GM21528 (cell line): ENCODE results near the gene OR1J2.
A peak's percentile ranks its signal among the peaks of the same experiment; 100 is the strongest.
"Not testable (repeated sequence)": the region's sequence is repeated elsewhere in the genome, so short reads cannot be mapped to it uniquely, and the experiment has no call there.

Source experiments
- ATAC-seq: cut with Tn5 transposase; IDR thresholded peaks from one replicate; pipeline ENCODE4 v1.9.1; 2021; ENCODE audit warnings: mild to moderate bottlenecking, moderate library complexity; ENCODE audit not compliant: unreplicated experiment, low FRiP score

Gene OR1J2

GRCh38 chr9:122510502-122510901 lies at the start of gene OR1J2:
Gene OR1J2, plus strand, starts transcription at chr9:122510802. Its CDS starts 0 bp downstream, at chr9:122510802.
- no peak for ATAC-seq

DNA sequence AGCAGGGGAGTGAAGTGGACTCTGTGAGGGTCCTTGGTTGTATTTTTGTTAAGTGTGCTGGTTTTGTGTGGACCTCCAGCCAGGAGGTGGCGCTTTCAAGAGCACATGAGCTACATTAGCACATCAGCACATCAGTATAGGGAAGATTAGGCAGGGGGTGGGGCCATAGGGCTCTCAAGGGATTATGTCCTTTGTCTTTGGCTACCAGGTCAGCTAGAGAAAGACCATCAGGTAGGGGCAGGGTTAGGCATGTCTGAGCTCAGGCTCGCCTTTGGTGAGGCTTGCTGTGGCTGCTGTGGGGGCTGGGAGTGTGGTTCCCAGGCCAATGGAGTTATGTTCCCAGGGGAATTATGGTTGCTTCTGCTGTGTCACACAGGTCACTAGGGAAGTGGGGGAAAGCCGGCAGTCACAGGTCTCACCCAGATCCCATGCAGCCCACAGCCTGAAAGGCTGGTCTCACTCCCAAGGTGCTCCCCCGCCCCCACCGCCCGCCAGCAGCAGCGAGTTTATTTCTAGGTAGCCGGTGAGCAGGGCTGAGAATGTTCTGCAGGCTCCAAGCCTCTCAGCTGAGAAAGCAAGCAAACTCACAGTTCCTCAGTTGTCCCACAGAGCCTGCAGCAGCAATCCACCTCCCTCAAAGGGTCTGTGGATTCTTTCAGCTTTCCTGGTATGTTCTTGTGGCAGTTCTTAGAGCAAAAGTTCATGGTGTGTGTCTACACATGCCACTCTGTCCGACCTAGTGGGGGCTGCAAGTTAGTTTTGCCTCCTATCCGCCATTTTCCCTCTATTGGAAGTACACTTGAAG lies 46.6 kb upstream of the OR1J2 start:
- ATAC-seq, result no peak

GRCh38 chr9:122464633-122465567 lies 45.7 kb upstream of the OR1J2 start:
- ATAC-seq, result peak; percentile 84

GRCh38 chr9:122466456-122466855 lies 44.1 kb upstream of the OR1J2 start:
- ATAC-seq, result no peak

GRCh38 chr9:122468735-122469134 lies 41.9 kb upstream of the OR1J2 start:
- ATAC-seq, result no peak

DNA sequence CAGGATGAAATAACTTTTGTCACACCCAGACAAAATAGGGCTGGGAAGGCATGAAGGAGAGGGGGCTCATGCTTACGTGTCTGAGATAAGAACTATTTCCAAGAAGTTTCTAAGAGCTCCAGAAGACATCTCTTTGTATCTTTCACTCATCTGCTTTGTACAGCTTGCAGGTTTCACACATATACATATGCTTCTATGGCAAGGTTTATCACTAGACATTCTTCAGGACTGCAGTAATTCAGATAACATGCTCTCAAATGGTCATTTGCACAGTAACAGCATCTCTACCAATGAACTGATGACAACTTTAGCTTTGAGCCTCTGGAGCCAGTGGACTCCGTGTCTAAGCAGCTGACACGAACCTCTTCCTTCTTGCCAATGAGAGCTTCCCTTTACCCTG lies 36.0 kb upstream of the OR1J2 start:
- ATAC-seq, result no peak

- ATAC-seq, result no peak
Observed at GRCh38 chr9:122475717-122476116, 34.9 kb upstream of the OR1J2 start.

DNA sequence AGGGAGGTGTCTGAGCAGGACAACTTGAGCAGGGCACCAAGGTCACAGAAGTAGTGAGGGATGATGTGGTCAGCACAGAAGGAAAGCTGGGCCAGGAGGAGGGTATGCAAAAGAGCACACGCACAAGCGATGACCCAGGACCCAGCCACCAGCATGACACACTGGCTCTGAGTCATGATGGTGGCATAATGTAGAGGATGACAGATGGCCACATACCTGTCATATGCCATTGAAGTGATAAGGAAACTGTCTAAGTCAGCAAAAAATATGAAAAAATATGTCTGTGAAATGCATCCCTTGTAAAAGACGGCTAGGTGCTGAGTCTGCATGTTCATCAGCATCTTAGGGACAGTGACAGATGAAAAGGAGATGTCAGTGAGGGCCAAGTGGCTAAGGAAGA lies 33.3 kb upstream of the OR1J2 start:
- ATAC-seq, result no peak

DNA sequence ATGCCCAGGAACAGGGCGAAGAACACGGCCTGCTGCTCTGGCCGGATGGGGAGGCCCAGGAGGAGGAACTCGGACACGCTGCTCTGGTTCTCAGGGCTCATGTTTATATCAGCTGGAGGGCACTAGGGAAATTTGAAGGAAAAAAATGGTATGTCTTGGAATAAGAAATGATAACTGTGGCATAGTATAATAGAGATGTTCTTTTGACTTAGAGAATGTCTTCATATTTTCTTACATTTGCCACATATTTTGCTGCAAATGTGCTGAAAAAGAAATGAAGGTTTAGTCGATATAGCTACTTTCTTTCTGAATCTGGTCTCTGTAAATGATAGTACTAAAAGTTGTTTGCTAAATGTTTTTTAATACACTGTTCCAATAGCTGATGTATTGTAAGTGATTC lies 32.8 kb upstream of the OR1J2 start, which contains the start of gene OR1J1:
TSS of gene OR1J1 (minus strand) at position 101 of the 400 bp plus-strand sequence. CDS start at position 101, 0 bp downstream.
- no peak for ATAC-seq

- ATAC-seq, result no peak
Observed at GRCh38 chr9:122479062-122479461, 31.5 kb upstream of the OR1J2 start.

GRCh38 chr9:122498883-122499288 lies 11.7 kb upstream of the OR1J2 start:
- no peak for ATAC-seq

DNA sequence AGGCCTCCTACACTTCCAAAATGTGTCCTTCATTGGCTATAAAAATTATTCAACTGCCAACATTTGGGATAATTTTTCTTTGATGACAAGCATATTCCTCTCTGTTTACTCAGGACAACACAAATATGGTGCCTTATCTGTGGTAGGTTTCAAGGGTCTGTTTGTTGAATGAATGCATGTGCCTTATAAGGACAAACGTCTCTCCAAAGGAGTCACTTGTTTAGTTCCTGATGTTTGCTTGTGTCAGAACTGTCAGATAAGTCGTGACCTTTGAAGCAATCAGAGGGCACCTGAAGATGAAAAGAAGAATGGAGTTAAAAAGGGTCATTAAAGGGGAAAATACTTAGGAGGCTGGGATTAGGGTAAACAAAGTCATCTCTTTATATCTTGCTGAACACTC lies 3.6 kb upstream of the OR1J2 start:
- no peak for ATAC-seq

DNA sequence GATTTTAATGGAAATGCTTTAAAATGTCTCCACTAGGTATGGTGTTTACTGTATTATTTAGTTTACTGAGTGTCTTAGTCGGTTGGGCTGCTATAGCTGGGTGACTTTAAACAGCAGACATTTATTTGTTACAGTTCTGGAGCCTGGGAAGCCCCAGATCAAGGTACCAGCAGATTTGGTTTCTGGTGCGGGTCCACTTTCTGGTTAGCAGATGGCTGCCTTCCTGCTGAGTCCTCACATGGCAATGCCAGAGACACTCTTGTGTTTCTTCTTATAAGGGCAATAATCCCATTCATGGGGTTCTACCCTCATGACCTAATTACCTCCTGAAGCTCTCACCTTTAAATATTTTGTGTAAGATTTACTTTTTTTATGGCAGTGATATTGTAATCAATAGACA lies 7.6 kb downstream of the OR1J2 start:
- no peak for ATAC-seq

- ATAC-seq, result no peak
Observed at GRCh38 chr9:122518841-122519240, 8.2 kb downstream of the OR1J2 start, which contains the start of gene OR1J4. Gene OR1J4, plus strand, starts transcription at chr9:122519141. Its CDS starts 0 bp downstream, at chr9:122519141.

DNA sequence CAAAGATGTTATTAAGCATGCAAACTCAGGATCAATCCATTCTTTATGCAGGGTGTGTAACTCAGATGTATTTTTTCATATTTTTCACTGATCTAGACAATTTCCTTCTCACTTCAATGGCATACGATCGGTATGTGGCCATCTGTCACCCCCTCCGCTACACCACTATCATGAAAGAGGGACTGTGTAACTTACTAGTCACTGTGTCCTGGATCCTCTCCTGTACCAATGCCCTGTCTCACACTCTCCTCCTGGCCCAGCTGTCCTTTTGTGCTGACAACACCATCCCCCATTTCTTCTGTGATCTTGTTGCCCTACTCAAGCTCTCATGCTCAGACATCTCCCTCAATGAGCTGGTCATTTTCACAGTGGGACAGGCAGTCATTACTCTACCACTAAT lies 8.8 kb downstream of the OR1J2 start:
- ATAC-seq, result no peak

GRCh38 chr9:122526602-122527001 lies 16.0 kb downstream of the OR1J2 start:
- no peak for ATAC-seq

DNA sequence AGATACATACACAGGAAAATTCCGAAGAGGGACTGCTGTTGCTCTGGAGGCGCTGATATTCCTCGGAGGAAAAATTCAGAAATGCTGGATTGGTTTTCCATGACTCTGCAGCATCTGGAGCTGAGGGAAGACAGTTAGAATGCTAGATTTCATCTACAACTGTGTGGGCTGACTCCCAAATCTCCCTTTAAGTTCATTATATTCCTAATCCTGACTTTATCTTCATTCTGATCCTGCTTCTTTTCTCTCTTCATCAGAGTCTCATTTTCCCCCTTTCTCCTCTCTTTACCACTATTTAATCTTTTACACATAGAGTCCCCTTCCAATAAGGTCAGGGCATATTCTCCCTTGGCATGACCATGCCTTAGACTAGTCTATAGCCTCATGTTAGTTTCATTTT lies 16.6 kb downstream of the OR1J2 start, which contains the start of gene OR1N1:
TSS of gene OR1N1 (minus strand) at position 101 of the 400 bp plus-strand sequence. CDS start at position 101, 0 bp downstream.
- no peak for ATAC-seq

GRCh38 chr9:122531157-122531556 lies 20.6 kb downstream of the OR1J2 start:
- ATAC-seq, result not testable (repeated sequence)

DNA sequence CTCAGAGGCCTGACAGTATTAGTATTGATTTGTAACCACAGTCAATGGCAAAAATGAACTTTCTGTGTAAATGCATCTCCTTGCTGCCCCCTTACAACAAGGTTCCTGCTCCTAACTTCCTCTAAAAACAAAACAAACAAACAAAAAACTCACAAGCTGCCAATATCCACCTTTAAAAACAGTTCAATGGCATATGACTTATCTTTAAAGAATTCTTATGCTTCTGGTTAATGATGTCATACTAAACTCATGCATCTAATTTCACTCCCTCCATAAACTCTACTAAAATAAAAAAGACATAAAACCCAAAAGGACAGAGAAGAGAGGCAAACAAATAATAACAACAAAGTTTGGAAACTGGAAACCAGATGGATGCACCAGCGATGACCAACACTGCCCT lies 25.5 kb downstream of the OR1J2 start:
- no peak for ATAC-seq

DNA sequence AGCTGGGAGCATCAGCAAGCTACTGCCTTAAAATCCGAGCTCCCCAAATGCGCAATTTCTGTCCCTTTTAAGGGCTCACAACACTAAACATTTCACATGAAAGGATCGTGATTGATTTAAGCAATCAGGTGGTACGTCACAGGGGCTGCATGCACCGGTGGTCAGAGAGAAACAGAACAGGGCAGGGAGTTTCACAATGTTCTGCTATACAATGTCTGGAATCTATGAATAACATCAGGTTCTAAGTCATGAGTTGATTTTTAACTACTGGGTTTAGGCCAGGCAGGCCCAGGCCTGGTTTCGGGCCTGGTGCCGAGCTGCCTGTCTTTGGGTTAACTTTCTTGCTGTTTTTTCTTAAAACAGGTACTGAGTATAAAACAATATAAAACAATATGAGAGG lies 26.5 kb downstream of the OR1J2 start:
- ATAC-seq, result not testable (repeated sequence)

- ATAC-seq, result no peak
Observed at GRCh38 chr9:122538757-122539156, 28.2 kb downstream of the OR1J2 start.
